Esophagus squamous epithelium (tissue), 5 donors: ENCODE results near the gene KCTD21. TPM values are rescaled to one million over a fixed set of nuclear protein-coding genes. Genes with fewer than 3 reads are reported as not detected.

ENCODE experiments used
- DNase-seq: peaks from one replicate; lab custom pipeline; 2025; lab: John Stamatoyannopoulos, UW
- H3K27ac ChIP-seq, 4 donors: fragments of 200-600 bp; sonication (generic); one replicate each; pipeline ENCODE4 v1.5.1; 2016 to 2019; ENCODE audit warnings: mild to moderate bottlenecking in 1 of 4
- H3K27me3 ChIP-seq, 4 donors: fragments of 200-600 bp; sonication (generic); 1 replicate in 3 of 4; 2 replicates in 1 of 4; pipeline versions ENCODE4 v1.5.1 to v1.6.0; 2017 to 2021; ENCODE audit warnings: antibody characterized with exemption in 1 of 4
- H3K36me3 ChIP-seq, 3 donors: fragments of 200-600 bp; sonication (generic); one replicate each; pipeline ENCODE4 v1.5.1; 2016 to 2019
- H3K4me1 ChIP-seq, 3 donors: fragments of 200-600 bp; sonication (generic); one replicate each; pipeline ENCODE4 v1.5.1; 2017 to 2019
- H3K4me3 ChIP-seq, 4 donors: fragments of 200-600 bp; sonication (generic); 1 replicate in 3 of 4; 2 replicates in 1 of 4; pipeline ENCODE4 v1.5.1; 2016 to 2019; ENCODE audit warnings: mild to moderate bottlenecking in 2 of 4, moderate library complexity in 1 of 4
- H3K9me3 ChIP-seq, 3 donors: fragments of 200-600 bp; sonication (generic); one replicate each; pipeline ENCODE4 v1.5.1; 2016 to 2019
- CTCF ChIP-seq, 6 experiments: fragments of 450-650 bp in 4 of 6; fragments of 200-600 bp in 2 of 6; sonication (generic) in 2 of 6; IDR thresholded peaks; one replicate each; pipeline ENCODE4 v1.5.1; 2016 to 2019; ENCODE audit warnings: antibody characterized with exemption in 6 of 6, mild to moderate bottlenecking in 4 of 6, moderate library complexity in 4 of 6
- POLR2A ChIP-seq, 4 donors: fragments of 450-650 bp; IDR thresholded peaks; one replicate each; pipeline ENCODE4 v1.6.1; 2017; ENCODE audit warnings: antibody characterized with exemption in 4 of 4, mild to moderate bottlenecking in 4 of 4, moderate library complexity in 3 of 4
- WGBS, 2 donors: methylation state at CpG; one replicate each; pipeline ENCODE4 v1.1.5; 2018; 5-methylcytosine and 5-hydroxymethylcytosine counted together
- intact Hi-C: fragments of 100-400 bp; cut with DNase I; formaldehyde crosslinking; loops from one replicate; pipeline ENCODE4 v1.15.0; 2022
- total RNA-seq, 4 donors: library from RNA; depleted of rRNA; stranded (reverse); fragments of >200 nt; gene quantifications; one replicate each; pipeline ENCODE4 v1.1.0, GENCODE V29; 2016
- donor health status: DM: yes; HTN: yes; CAD: no.

The KCTD21 gene
- total RNA-seq, 4 donors from 2014 or later = 9.7 to 16.0 (median 11.3) TPM

- intact Hi-C loops = no loop called here
- Histone ChIP-seq H3K36me3 (peaks cover 0 to 78% (median 7%) of the 10 kb centered on the region in 3 donors), H3K27ac (no peak overlapping the region), H3K27me3 (no peaks in the 10 kb centered on the region), H3K9me3 (no peaks in the 10 kb centered on the region), H3K4me1 (no peaks in the 10 kb centered on the region), H3K4me3 (no peak overlapping the region)
- 86 to 97% methylated on average over 8 to 11 of the region's 18 CpGs for WGBS, 2 donors
- DNase-seq = no peak
- TF ChIP-seq CTCF (IDR thresholded peaks at IDR 0.05) (no peak), POLR2A (IDR thresholded peaks at IDR 0.05) (no peak)
Measured at GRCh38 chr11:78209478-78209877, 21.1 kb upstream of the KCTD21 start.

GRCh38 chr11:78208257-78209165 is 20.1 kb upstream of the KCTD21 start:
- intact Hi-C loops = no loop called here
- 78 to 82% methylated on average over 7 to 9 of the region's 16 CpGs for WGBS, 2 donors
- no peak overlapping the region for H3K27ac ChIP-seq
- DNase-seq = no peak
- H3K4me3 ChIP-seq = no peak overlapping the region
- no peaks in the 10 kb centered on the region for H3K9me3 ChIP-seq
- no peak for TF ChIP-seq POLR2A (IDR thresholded peaks at IDR 0.05)
- TF ChIP-seq CTCF (IDR thresholded peaks at IDR 0.05) = no peak
- peaks cover 0 to 68% (median 7%) of the 10 kb centered on the region in 3 donors for H3K36me3 ChIP-seq
- no peaks in the 10 kb centered on the region for H3K27me3 ChIP-seq
- no peaks in the 10 kb centered on the region for H3K4me1 ChIP-seq

GRCh38 chr11:78207532-78208256 is 19.3 kb upstream of the KCTD21 start:
- no peaks in the 10 kb centered on the region for H3K27me3 ChIP-seq
- no peak for DNase-seq
- 83 to 85% methylated on average over 5 to 10 of the region's 11 CpGs for WGBS, 2 donors
- no peak overlapping the region for H3K4me3 ChIP-seq
- peaks cover 0 to 68% (median 7%) of the 10 kb centered on the region in 3 donors for H3K36me3 ChIP-seq
- H3K27ac ChIP-seq = no peak overlapping the region
- peaks cover 0 to 4% (median 0%) of the 10 kb centered on the region in 3 donors for H3K4me1 ChIP-seq
- H3K9me3 ChIP-seq = no peaks in the 10 kb centered on the region
- TF ChIP-seq POLR2A (IDR thresholded peaks at IDR 0.05) = no peak
- TF ChIP-seq CTCF (IDR thresholded peaks at IDR 0.05) = no peak
- intact Hi-C loops = no loop called here

- H3K4me1 ChIP-seq = peaks cover 0 to 6% (median 0%) of the 10 kb centered on the region in 3 donors
- intact Hi-C loops = no loop called here
- no peak overlapping the region for H3K4me3 ChIP-seq
- peaks cover 5 to 78% (median 7%) of the 10 kb centered on the region in 3 donors for H3K36me3 ChIP-seq
- no peak for DNase-seq
- no peaks in the 10 kb centered on the region for H3K27me3 ChIP-seq
- H3K9me3 ChIP-seq = no peaks in the 10 kb centered on the region
- no CpG with 5 or more reads among the region's 7 CpGs for WGBS, 2 donors
- TF ChIP-seq CTCF (IDR thresholded peaks at IDR 0.05) (no peak), POLR2A (IDR thresholded peaks at IDR 0.05) (no peak)
- H3K27ac ChIP-seq = no peak overlapping the region
Measured at GRCh38 chr11:78205691-78206090, 17.3 kb upstream of the KCTD21 start.

GRCh38 chr11:78205256-78205655 is 16.8 kb upstream of the KCTD21 start:
- no peak for TF ChIP-seq CTCF (IDR thresholded peaks at IDR 0.05)
- no peak for TF ChIP-seq POLR2A (IDR thresholded peaks at IDR 0.05)
- intact Hi-C loops = no loop called here
- 90% methylated on average over 4 of the region's 4 CpGs for WGBS, 2 donors
- H3K36me3 ChIP-seq = peaks cover 3 to 78% (median 7%) of the 10 kb centered on the region in 3 donors
- no peak overlapping the region for H3K27ac ChIP-seq
- H3K9me3 ChIP-seq = no peaks in the 10 kb centered on the region
- H3K4me3 ChIP-seq = no peak overlapping the region
- DNase-seq = no peak
- no peaks in the 10 kb centered on the region for H3K27me3 ChIP-seq
- peaks cover 0 to 6% (median 0%) of the 10 kb centered on the region in 3 donors for H3K4me1 ChIP-seq
